ENCODE results near the gene TMEM179.

GRCh38 chr14:104611881-104612280 lies 7.3 kb upstream of the TMEM179 start:
- no peak for TF ChIP-seq EZH2 (IDR thresholded peaks at IDR 0.05; ENCODE audit: insufficient read depth, poor library complexity, severe bottlenecking)
- TF ChIP-seq EZH2phosphoT487 (IDR thresholded peaks at IDR 0.05; ENCODE audit: insufficient read depth, low read depth) = no peak

Data from GM23248 (cell line).